Measurements from ENCODE around the gene LMCD1. TPM values are rescaled to one million over a fixed set of nuclear protein-coding genes. Genes with fewer than 3 reads are reported as not detected.

LMCD1 gene
- total and polyA plus RNA-seq, 2 donors (not counting 1 experiment from before 2014, with no cell fraction given) = 1.4 to 4.9 TPM

DNA sequence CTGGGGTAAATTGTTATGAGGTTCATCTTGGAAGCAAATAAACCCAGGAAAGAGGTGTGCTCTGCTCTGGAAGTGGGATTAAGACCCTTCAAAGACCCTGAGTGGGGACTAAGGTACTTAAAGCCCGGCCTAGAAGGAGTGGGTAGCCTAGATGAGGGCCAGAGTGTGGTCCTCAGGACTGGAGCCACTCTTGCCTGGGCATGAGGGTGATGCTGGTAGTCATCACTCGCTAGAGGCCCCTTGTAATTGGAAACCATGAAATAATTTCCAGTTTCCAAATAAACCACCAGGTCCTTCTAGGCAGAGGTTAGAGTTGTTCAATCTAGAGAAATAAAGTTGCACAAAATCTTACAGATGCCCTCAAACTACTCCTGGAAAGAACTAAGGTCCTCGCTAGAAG is 15.2 kb upstream of the LMCD1 start:
- no peaks in the 10 kb centered on the region for H3K27me3 Mint-ChIP-seq
- WGBS (ENCODE audit: insufficient coverage) = 60% methylated on average over 1 of the region's 3 CpGs
- ChIA-PET POLR2A (no interaction called here), CTCF (no interaction called here)
- intact Hi-C loops (cut with micrococcal nuclease) = no loop called here
- Histone ChIP-seq H3K9ac (ENCODE audit: low read length) (no peak overlapping the region), H2AFZ (ENCODE audit: insufficient read depth, low read depth, low read length, poor library complexity, severe bottlenecking) (no peak overlapping the region), H3K27ac (ENCODE audit: low read length in 2 of 2) (no peak overlapping the region), H3K79me2 (ENCODE audit: control insufficient read depth, insufficient read depth, low read length) (no peaks in the 10 kb centered on the region), H3K27me3 (replicated peaks in 1 of 4; ENCODE audit: control extremely low read depth in 1 of 4, control insufficient read depth in 3 of 4, insufficient read depth in 4 of 4, low read length in 3 of 4) (no peaks in the 10 kb centered on the region), H3K4me3 (ENCODE audit: control extremely low read depth in 1 of 5, extremely low read depth in 1 of 5, insufficient read depth in 1 of 5, low read depth in 2 of 5, low read length in 4 of 5) (no peak overlapping the region), H3K36me3 (replicated peaks in 1 of 2; ENCODE audit: control extremely low read depth in 1 of 2, control insufficient read depth in 1 of 2, extremely low read depth in 1 of 2, insufficient read depth in 2 of 2, low read length in 1 of 2) (no peaks in the 10 kb centered on the region), H3K9me3 (ENCODE audit: control extremely low read depth in 1 of 3, control insufficient read depth in 2 of 3, insufficient read depth in 1 of 3, low read length in 2 of 3) (peaks cover 0 to 4% (median 0%) of the 10 kb centered on the region in 3 donors), H3K4me2 (replicated peaks; ENCODE audit: low read depth, low read length, poor library complexity, severe bottlenecking) (no peak overlapping the region), H3K4me1 (ENCODE audit: control insufficient read depth in 2 of 2, insufficient read depth in 2 of 2, low read length in 2 of 2) (no peaks in the 10 kb centered on the region), H4K20me1 (ENCODE audit: control insufficient read depth, insufficient read depth, low read length, poor library complexity, severe bottlenecking) (no peaks in the 10 kb centered on the region)
- H3K4me1 Mint-ChIP-seq = no peaks in the 10 kb centered on the region
- no peak for ATAC-seq (ENCODE audit: low read depth)
- no peaks in the 10 kb centered on the region for H3K9me3 Mint-ChIP-seq (ENCODE audit: insufficient read depth)
- no peak overlapping the region for H3K27ac Mint-ChIP-seq
- H3K4me3 Mint-ChIP-seq = no peak overlapping the region
- TF ChIP-seq, protein P1, sequence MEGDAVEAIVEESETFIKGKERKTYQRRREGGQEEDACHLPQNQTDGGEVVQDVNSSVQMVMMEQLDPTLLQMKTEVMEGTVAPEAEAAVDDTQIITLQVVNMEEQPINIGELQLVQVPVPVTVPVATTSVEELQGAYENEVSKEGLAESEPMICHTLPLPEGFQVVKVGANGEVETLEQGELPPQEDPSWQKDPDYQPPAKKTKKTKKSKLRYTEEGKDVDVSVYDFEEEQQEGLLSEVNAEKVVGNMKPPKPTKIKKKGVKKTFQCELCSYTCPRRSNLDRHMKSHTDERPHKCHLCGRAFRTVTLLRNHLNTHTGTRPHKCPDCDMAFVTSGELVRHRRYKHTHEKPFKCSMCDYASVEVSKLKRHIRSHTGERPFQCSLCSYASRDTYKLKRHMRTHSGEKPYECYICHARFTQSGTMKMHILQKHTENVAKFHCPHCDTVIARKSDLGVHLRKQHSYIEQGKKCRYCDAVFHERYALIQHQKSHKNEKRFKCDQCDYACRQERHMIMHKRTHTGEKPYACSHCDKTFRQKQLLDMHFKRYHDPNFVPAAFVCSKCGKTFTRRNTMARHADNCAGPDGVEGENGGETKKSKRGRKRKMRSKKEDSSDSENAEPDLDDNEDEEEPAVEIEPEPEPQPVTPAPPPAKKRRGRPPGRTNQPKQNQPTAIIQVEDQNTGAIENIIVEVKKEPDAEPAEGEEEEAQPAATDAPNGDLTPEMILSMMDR (IDR thresholded peaks at IDR 0.05) = no peak
- no peak for TF ChIP-seq EZH2 (IDR thresholded peaks at IDR 0.05; ENCODE audit: borderline replicate concordance, insufficient read depth, low read depth, low read length, poor library complexity, severe bottlenecking)
- DNase-seq = no peak

DNA sequence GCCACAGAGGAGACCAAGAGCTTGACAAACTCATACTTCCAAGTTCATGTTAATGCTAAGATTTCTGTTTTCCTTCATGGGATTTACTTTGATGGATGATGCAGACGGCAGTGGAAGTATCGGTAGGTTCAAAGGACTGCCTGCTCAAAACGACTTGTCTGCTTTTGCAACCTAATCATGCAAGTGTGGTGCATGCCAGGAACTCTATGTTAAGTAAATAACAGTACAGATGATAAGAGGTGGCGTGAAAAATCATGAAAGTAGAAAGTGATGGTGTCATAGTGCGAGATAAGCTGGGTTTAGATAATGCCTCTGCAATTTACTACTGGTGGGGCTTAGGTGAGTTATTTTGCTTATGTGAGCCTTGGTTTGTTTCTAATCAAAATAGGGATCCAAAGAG is 14.7 kb upstream of the LMCD1 start:
- WGBS (ENCODE audit: insufficient coverage) = 94% methylated on average over 4 of the region's 5 CpGs

More for the DNA sequence above, 14.7 kb upstream of the LMCD1 start:
- intact Hi-C loops (cut with micrococcal nuclease) = no loop called here
- H2AFZ ChIP-seq (ENCODE audit: insufficient read depth, low read depth, low read length, poor library complexity, severe bottlenecking) = no peak overlapping the region
- ChIA-PET CTCF (no interaction called here), POLR2A (no interaction called here)
- no peaks in the 10 kb centered on the region for H3K36me3 ChIP-seq (replicated peaks in 1 of 2; ENCODE audit: control extremely low read depth in 1 of 2, control insufficient read depth in 1 of 2, extremely low read depth in 1 of 2, insufficient read depth in 2 of 2, low read length in 1 of 2)
- H3K4me3 ChIP-seq (ENCODE audit: control extremely low read depth in 1 of 5, extremely low read depth in 1 of 5, insufficient read depth in 1 of 5, low read depth in 2 of 5, low read length in 4 of 5) = no peak overlapping the region
- H3K27me3 ChIP-seq (replicated peaks in 1 of 4; ENCODE audit: control extremely low read depth in 1 of 4, control insufficient read depth in 3 of 4, insufficient read depth in 4 of 4, low read length in 3 of 4) = no peaks in the 10 kb centered on the region
- H3K27me3 Mint-ChIP-seq = peaks cover 1% of the 10 kb centered on the region
- H3K4me3 Mint-ChIP-seq = no peak overlapping the region
- no peaks in the 10 kb centered on the region for H3K4me1 Mint-ChIP-seq
- TF ChIP-seq, protein P1 (IDR thresholded peaks at IDR 0.05) = no peak
- TF ChIP-seq EZH2 (IDR thresholded peaks at IDR 0.05; ENCODE audit: borderline replicate concordance, insufficient read depth, low read depth, low read length, poor library complexity, severe bottlenecking) = no peak
- H3K9me3 Mint-ChIP-seq (ENCODE audit: insufficient read depth) = no peaks in the 10 kb centered on the region
- no peak overlapping the region for H3K4me2 ChIP-seq (replicated peaks; ENCODE audit: low read depth, low read length, poor library complexity, severe bottlenecking)
- H3K27ac ChIP-seq (ENCODE audit: low read length in 2 of 2) = no peak overlapping the region
- H3K79me2 ChIP-seq (ENCODE audit: control insufficient read depth, insufficient read depth, low read length) = no peaks in the 10 kb centered on the region
- no peak overlapping the region for H3K9ac ChIP-seq (ENCODE audit: low read length)
- no peaks in the 10 kb centered on the region for H4K20me1 ChIP-seq (ENCODE audit: control insufficient read depth, insufficient read depth, low read length, poor library complexity, severe bottlenecking)
- no peak overlapping the region for H3K27ac Mint-ChIP-seq
- H3K4me1 ChIP-seq (ENCODE audit: control insufficient read depth in 2 of 2, insufficient read depth in 2 of 2, low read length in 2 of 2) = no peaks in the 10 kb centered on the region
- peaks cover 0 to 4% (median 0%) of the 10 kb centered on the region in 3 donors for H3K9me3 ChIP-seq (ENCODE audit: control extremely low read depth in 1 of 3, control insufficient read depth in 2 of 3, insufficient read depth in 1 of 3, low read length in 2 of 3)
- no peak for ATAC-seq (ENCODE audit: low read depth)
- no peak for DNase-seq
